Activated CD4-positive, alpha-beta memory T cell treated with anti-CD3 and anti-CD28 coated beads for 36 hours (primary cell): ENCODE results near the gene CYTH1. TPM values are rescaled to one million over a fixed set of nuclear protein-coding genes. Genes with fewer than 3 reads are reported as not detected.

Experiments used
- CTCF ChIA-PET: fragments of 350-600 bp; sonication (Branson Sonifier 250); formaldehyde crosslinking; loops from one replicate; lab custom pipeline; 2021; ENCODE audit warnings: antibody characterized with exemption, inconsistent platforms; lab: Charles Lee
- POLR2A ChIA-PET: fragments of 350-600 bp; sonication (Branson Sonifier 250); formaldehyde crosslinking; loops from one replicate; lab custom pipeline; 2021; ENCODE audit warnings: antibody characterized with exemption; lab: Charles Lee
- DNase-seq: peaks from one replicate; pipeline ENCODE4 v3.0.0-alpha.2; 2020
- H3K27ac Mint-ChIP-seq: one replicate; pipeline ENCODE4 v1.8.0; 2021; ENCODE audit warnings: mixed read lengths
- H3K27me3 Mint-ChIP-seq: one replicate; pipeline ENCODE4 v1.8.0; 2021; ENCODE audit warnings: mixed read lengths
- H3K36me3 Mint-ChIP-seq: one replicate; pipeline ENCODE4 v1.8.0; 2021; ENCODE audit warnings: mixed read lengths
- H3K4me1 Mint-ChIP-seq: one replicate; pipeline ENCODE4 v1.8.0; 2021; ENCODE audit warnings: low read depth, mixed read lengths
- H3K4me3 Mint-ChIP-seq: one replicate; pipeline ENCODE4 v1.8.0; 2021; ENCODE audit warnings: mild to moderate bottlenecking, mixed read lengths
- H3K9me3 Mint-ChIP-seq: one replicate; pipeline ENCODE4 v1.8.0; 2021; ENCODE audit warnings: mixed read lengths
- intact Hi-C: fragments of 100-400 bp; cut with micrococcal nuclease; formaldehyde crosslinking; loops from one replicate; pipeline ENCODE4 v1.15.1; 2023
- total RNA-seq, 2 experiments: library from RNA; stranded (reverse); gene quantifications; one replicate each; pipeline ENCODE4 v1.2.3, GENCODE V29; 2021

CYTH1 gene
- total RNA-seq, 2 experiments from 2014 or later: 184 to 204 TPM

DNA sequence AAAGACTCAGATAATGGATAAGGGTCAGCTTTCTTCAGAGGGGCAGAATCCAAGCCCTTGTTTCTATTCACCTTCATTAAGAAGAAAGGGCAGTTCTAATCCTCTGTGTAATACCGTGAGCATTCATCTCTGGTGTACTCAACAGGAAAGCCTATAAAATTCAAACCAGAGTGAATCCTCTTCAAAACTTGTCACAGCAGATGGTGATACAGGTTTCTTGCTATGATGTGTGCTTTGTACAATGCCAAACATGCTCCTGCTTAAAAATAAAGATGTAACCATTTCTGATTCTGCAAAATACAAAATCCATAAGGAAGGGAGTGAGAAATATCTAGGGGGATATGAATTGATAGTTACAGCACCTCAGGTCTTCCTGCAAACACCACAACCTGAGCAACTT is 49.7 kb downstream of the CYTH1 start:
- peak overlapping the region; percentile 16 for H3K4me3 Mint-ChIP-seq
- no peaks in the 10 kb centered on the region for H3K9me3 Mint-ChIP-seq
- no peaks in the 10 kb centered on the region for H3K27me3 Mint-ChIP-seq
- intact Hi-C loops: no loop called here
- H3K4me1 Mint-ChIP-seq: peaks cover 86% of the 10 kb centered on the region
- ChIA-PET POLR2A (no interaction called here), CTCF (interaction anchor here (1.0 to 1.2 kb wide), 2 partner anchors 12 to 16 kb away, joined by 3 read pairs; no protein-coding TSS in a partner anchor)
- H3K27ac Mint-ChIP-seq: peak overlapping the region; percentile 79
- DNase-seq: no peak
- H3K36me3 Mint-ChIP-seq: peaks cover 9% of the 10 kb centered on the region

DNA sequence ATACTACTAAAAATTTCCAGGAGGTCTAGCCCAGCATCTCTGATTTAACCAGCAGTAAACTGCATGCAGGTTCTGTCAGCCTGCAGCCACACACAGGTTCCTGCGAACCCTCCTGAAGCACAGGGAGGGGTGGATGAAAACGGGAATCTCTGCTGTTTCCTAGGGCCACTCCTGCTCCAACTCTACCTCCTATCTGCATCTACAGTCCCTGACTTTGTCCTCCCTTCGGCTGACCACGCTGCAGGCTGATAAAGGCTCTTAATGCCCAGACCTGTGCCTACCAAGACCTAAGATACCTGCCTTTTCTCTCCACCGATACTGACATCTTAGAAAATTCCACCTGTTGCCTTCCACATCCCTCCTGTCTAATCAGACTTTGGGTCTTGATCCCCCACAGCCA is 50.2 kb downstream of the CYTH1 start:
- Mint-ChIP-seq H3K36me3 (peaks cover 12% of the 10 kb centered on the region), H3K27me3 (no peaks in the 10 kb centered on the region), H3K27ac (peak overlapping the region; percentile 79), H3K4me1 (peaks cover 87% of the 10 kb centered on the region), H3K4me3 (peak overlapping the region; percentile 9), H3K9me3 (no peaks in the 10 kb centered on the region)
- intact Hi-C loops: no loop called here
- no peak for DNase-seq
- ChIA-PET CTCF (interaction anchor here (1.2 kb wide), 1 partner anchor 11 kb away, joined by 3 read pairs; no protein-coding TSS in a partner anchor), POLR2A (no interaction called here)

DNA sequence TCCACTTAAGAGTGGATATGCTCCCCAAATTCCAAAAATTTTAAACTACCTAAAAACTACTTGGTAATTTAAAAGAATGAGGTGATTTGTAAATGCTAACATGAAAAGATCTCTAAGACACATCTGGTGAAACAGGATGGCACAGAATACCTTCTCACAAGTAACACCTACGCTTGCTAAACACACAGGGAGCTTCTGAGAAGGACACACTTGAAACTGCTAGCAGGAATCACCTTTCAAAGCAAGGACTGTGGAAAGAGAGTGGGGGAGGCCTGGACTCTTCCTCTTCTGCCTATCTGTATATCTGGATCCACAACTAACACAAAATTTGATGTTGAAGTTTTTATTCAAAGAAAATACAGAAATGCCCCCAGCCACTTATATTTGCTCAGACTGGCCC is 52.4 kb downstream of the CYTH1 start:
- no peaks in the 10 kb centered on the region for H3K27me3 Mint-ChIP-seq
- H3K36me3 Mint-ChIP-seq: peaks cover 20% of the 10 kb centered on the region
- no peaks in the 10 kb centered on the region for H3K9me3 Mint-ChIP-seq
- ChIA-PET POLR2A (no interaction called here), CTCF (interaction anchor here (1.4 to 1.7 kb wide), 2 partner anchors 17 to 20 kb away, joined by 4 to 7 read pairs; no protein-coding TSS in a partner anchor)
- intact Hi-C loops: no loop called here
- H3K27ac Mint-ChIP-seq: peak overlapping the region; percentile 82
- H3K4me1 Mint-ChIP-seq: peaks cover 90% of the 10 kb centered on the region
- DNase-seq: no peak
- peak overlapping the region; percentile 49 for H3K4me3 Mint-ChIP-seq

DNA sequence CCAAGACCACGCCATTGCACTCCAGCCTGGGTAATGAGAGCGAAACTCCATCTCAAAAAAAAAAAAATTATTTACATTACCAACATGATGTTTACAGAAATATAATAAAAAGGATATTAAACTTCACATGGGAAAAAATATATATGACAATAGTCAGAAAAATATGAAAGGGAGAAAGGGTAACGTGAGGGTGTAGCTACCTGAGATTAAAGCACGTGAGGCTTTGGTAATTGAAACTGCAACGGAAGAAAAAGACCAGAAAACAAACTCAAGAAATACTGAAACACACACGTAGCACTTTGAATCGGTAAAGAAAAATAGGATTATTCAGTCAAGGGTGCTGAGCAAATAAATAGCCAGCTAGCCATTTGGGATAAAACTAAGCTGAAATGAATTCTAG is 53.6 kb downstream of the CYTH1 start:
- peaks cover 22% of the 10 kb centered on the region for H3K36me3 Mint-ChIP-seq
- H3K4me3 Mint-ChIP-seq: no peak overlapping the region
- ChIA-PET CTCF (interaction anchor here (0.9 to 1.7 kb wide), 5 partner anchors 14 to 20 kb away, joined by 3 to 7 read pairs (median 4); no protein-coding TSS in a partner anchor), POLR2A (interaction anchor here (0.7 kb wide), 1 partner anchor 19 kb away, joined by 3 read pairs; no protein-coding TSS in a partner anchor)
- H3K27ac Mint-ChIP-seq: peak overlapping the region; percentile 30
- intact Hi-C loops: no loop called here
- H3K9me3 Mint-ChIP-seq: no peaks in the 10 kb centered on the region
- peaks cover 92% of the 10 kb centered on the region for H3K4me1 Mint-ChIP-seq
- no peak for DNase-seq
- H3K27me3 Mint-ChIP-seq: no peaks in the 10 kb centered on the region

DNA sequence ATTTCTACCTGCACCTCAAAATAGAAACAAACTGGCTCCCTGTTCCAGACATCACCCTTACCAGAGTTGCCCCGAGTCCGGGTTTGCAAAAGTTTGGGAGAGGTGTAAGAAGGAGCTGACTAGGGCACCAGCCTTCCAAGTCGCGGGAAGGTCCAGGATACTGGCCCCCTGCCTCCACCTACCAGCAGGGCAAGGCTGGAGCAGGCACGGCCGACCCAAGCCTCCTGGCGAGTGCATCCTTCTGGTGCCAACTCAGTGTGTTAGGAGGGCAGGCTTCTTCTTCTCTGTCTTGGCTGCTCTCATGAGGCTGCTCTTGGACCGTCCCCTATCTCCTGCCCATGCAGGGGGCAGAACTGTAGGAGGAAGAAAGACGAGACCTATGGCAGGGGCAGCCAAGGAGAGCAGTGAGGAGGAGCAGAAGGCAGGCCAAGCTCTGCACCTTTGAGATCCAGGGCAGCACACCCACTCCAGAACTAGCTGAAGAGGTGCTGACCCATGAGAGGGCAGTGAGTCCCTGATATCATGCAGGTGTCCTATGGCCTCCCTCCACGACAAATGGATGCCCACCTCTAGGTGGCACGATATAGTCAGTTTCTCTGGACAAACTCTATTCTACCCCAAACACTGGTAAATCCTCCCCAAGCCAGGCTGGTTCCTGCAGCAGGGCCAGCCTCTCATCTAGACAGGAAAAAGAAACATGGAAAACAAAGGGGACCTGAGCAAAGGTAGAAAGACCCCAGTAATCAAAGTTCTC is 54.4 kb downstream of the CYTH1 start:
- CTCF ChIA-PET: interaction anchor here (1.2 to 3.3 kb wide), 3 partner anchors 15 to 20 kb away, joined by 3 to 16 read pairs (median 7); no protein-coding TSS in a partner anchor
- H3K27me3 Mint-ChIP-seq: no peaks in the 10 kb centered on the region
- POLR2A ChIA-PET: interaction anchor here (1.0 kb wide), 1 partner anchor 11 kb away, joined by 3 read pairs; no protein-coding TSS in a partner anchor
- DNase-seq: no peak
- H3K27ac Mint-ChIP-seq: peak overlapping the region; percentile 89
- H3K4me3 Mint-ChIP-seq: no peak overlapping the region
- H3K4me1 Mint-ChIP-seq: peaks cover 93% of the 10 kb centered on the region
- H3K36me3 Mint-ChIP-seq: peaks cover 22% of the 10 kb centered on the region
- H3K9me3 Mint-ChIP-seq: no peaks in the 10 kb centered on the region
- intact Hi-C loops: no loop called here

DNA sequence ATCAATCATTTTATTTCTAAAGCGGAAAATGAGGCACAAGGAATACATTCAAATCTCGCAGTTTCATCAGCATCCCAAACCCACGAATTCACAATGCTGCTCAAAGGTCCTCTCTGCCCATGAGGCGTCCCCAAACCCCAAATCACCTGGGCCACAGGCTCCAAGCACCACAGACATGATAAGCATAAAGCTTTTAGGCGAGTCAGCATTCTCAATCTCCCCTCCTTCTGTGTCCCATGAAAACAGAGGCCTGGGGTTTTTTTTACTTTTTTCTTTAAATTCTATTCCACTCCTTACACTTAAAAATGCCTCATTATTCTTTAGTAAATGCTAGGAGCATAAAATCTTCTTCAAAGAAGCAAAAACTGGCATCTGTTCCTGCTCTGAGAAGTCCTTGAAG is 55.0 kb downstream of the CYTH1 start:
- Mint-ChIP-seq H3K27ac (peak overlapping the region; percentile 89), H3K4me3 (peak overlapping the region; percentile 44), H3K36me3 (peaks cover 21% of the 10 kb centered on the region), H3K9me3 (no peaks in the 10 kb centered on the region), H3K4me1 (peaks cover 93% of the 10 kb centered on the region), H3K27me3 (no peaks in the 10 kb centered on the region)
- intact Hi-C loops: no loop called here
- POLR2A ChIA-PET: interaction anchor here (1.0 to 2.9 kb wide), 3 partner anchors 10 kb away, joined by 3 to 15 read pairs (median 10); no protein-coding TSS in a partner anchor
- DNase-seq: no peak
- CTCF ChIA-PET: interaction anchor here (0.6 to 3.3 kb wide), 2 partner anchors 15 to 19 kb away, joined by 3 to 16 read pairs; no protein-coding TSS in a partner anchor

DNA sequence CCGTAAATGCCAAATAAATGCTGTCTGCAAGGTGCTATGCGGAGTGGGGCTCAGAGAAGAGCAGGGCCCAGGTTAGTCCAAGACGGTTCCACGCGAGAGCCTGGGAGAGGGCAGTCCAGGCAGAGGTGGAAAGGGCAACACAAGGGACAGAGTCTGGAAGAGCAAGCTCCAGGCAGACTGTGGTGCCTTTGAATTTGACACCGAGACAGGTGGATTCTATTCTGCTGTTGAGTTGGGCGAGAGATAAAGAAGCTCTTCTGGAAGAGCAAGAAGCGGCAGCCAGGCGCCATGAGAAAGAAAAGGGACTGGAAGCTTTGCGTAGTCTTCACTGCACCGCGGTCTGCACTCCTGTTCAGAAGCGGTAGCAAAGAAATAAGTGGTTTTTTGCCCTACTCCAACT is 55.6 kb downstream of the CYTH1 start:
- no peaks in the 10 kb centered on the region for H3K27me3 Mint-ChIP-seq
- no peak for DNase-seq
- H3K4me1 Mint-ChIP-seq: peaks cover 92% of the 10 kb centered on the region
- H3K27ac Mint-ChIP-seq: peak overlapping the region; percentile 89
- ChIA-PET POLR2A (interaction anchor here (1.0 to 2.9 kb wide), 5 partner anchors 10 to 79 kb away, joined by 3 to 15 read pairs (median 10); no protein-coding TSS in a partner anchor), CTCF (interaction anchor here (0.6 to 3.3 kb wide), 3 partner anchors 15 to 19 kb away, joined by 3 to 16 read pairs (median 6); no protein-coding TSS in a partner anchor)
- peaks cover 20% of the 10 kb centered on the region for H3K36me3 Mint-ChIP-seq
- peak overlapping the region; percentile 44 for H3K4me3 Mint-ChIP-seq
- intact Hi-C loops: no loop called here
- H3K9me3 Mint-ChIP-seq: no peaks in the 10 kb centered on the region

DNA sequence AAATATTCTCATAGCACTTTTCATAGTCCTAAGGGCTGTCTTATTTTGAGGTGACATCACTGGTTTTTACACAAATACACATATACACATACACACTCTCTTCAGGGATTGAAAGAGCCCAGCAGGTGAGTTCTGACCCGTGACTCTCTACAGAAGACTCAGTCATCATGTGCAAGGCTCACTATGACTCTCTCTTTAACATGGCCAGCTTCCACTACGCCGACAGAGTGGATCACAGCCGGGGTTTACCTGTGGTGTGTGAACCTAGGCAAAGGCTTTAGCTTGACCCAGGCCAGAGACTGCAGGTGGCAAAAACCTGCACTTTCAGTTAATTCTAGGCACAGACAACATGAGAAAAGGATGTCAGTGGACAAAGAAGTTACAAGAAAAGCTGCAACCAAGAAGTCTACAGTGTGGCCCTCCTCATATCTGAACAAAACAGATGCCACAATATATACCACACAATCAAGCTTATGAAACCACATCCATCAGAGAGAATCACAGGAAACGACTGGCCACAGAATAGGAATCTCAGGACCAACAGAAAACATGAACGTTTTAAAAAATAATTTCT is 56.5 kb downstream of the CYTH1 start:
- peaks cover 91% of the 10 kb centered on the region for H3K4me1 Mint-ChIP-seq
- H3K4me3 Mint-ChIP-seq: peak overlapping the region; percentile 34
- H3K27me3 Mint-ChIP-seq: no peaks in the 10 kb centered on the region
- H3K9me3 Mint-ChIP-seq: no peaks in the 10 kb centered on the region
- peak overlapping the region; percentile 89 for H3K27ac Mint-ChIP-seq
- peak; percentile 70 for DNase-seq
- CTCF ChIA-PET: interaction anchor here (0.6 to 3.3 kb wide), 9 partner anchors 10 to 703 kb away, joined by 3 to 16 read pairs (median 4); no protein-coding TSS in a partner anchor
- H3K36me3 Mint-ChIP-seq: peaks cover 15% of the 10 kb centered on the region
- intact Hi-C loops: loop anchor here (1.0 to 2.0 kb wide), 3 partner anchors 11 to 47 kb away; no protein-coding TSS in a partner anchor
- POLR2A ChIA-PET: interaction anchor here (0.6 to 2.9 kb wide), 13 partner anchors 8 to 382 kb away, joined by 3 to 15 read pairs (median 4); no protein-coding TSS in a partner anchor

DNA sequence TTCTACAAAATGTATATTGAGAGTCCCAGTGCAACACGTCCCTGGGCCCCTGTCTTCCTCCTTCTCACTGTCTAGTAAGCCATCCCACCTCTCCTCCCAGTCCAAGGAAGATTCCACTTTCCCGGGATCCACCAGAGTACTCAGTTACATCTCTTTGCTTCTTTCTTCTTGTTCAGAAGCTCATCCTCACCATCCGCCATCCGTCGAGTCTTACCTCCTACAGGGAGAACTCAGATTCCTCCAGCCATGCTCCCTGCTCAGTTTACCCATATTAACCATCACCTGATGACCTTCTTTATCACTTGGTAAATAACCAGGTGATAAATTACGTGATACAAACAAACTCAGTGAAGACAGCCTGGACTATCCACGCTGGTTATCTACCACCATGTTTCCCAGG is 57.1 kb downstream of the CYTH1 start:
- intact Hi-C loops: loop anchor here (1.0 to 2.0 kb wide), 3 partner anchors 11 to 48 kb away; no protein-coding TSS in a partner anchor
- ChIA-PET POLR2A (interaction anchor here (0.6 to 2.9 kb wide), 9 partner anchors 8 to 381 kb away, joined by 3 to 15 read pairs (median 5); no protein-coding TSS in a partner anchor), CTCF (interaction anchor here (1.0 to 3.3 kb wide), 8 partner anchors 11 to 228 kb away, joined by 3 to 16 read pairs (median 5); no protein-coding TSS in a partner anchor)
- Mint-ChIP-seq H3K4me3 (peak overlapping the region; percentile 34), H3K27ac (peak overlapping the region; percentile 89), H3K36me3 (peaks cover 15% of the 10 kb centered on the region), H3K9me3 (no peaks in the 10 kb centered on the region), H3K27me3 (no peaks in the 10 kb centered on the region), H3K4me1 (peaks cover 90% of the 10 kb centered on the region)
- no peak for DNase-seq

DNA sequence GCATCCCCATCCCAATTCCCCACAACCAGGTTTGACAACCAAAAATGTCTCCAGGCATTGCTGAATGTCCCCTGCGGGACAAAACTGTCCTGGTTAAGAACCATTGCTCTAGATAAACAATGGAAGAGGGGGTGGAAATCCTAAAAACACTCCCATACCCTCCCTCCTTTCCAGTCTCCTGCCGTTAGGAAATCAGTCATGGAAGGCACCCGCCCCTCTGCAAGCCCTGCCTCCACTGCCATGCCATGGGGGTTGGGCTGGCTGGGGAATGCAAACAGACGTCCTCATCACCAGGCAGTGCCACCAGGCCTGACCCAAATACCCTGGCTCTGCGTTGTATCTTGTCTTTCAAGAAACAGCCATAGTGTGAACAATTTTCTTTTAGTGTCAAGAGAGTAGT is 57.5 kb downstream of the CYTH1 start:
- no peak overlapping the region for H3K4me3 Mint-ChIP-seq
- intact Hi-C loops: loop anchor here (2.0 kb wide), 1 partner anchor 48 kb away; no protein-coding TSS in a partner anchor
- no peaks in the 10 kb centered on the region for H3K9me3 Mint-ChIP-seq
- ChIA-PET POLR2A (interaction anchor here (1.2 to 2.9 kb wide), 4 partner anchors 12 to 56 kb away, joined by 4 to 15 read pairs (median 8); no protein-coding TSS in a partner anchor), CTCF (interaction anchor here (1.0 to 3.3 kb wide), 4 partner anchors 11 to 227 kb away, joined by 3 to 16 read pairs (median 8); no protein-coding TSS in a partner anchor)
- peaks cover 15% of the 10 kb centered on the region for H3K36me3 Mint-ChIP-seq
- peak overlapping the region; percentile 89 for H3K27ac Mint-ChIP-seq
- H3K4me1 Mint-ChIP-seq: peaks cover 90% of the 10 kb centered on the region
- no peaks in the 10 kb centered on the region for H3K27me3 Mint-ChIP-seq
- DNase-seq: no peak

DNA sequence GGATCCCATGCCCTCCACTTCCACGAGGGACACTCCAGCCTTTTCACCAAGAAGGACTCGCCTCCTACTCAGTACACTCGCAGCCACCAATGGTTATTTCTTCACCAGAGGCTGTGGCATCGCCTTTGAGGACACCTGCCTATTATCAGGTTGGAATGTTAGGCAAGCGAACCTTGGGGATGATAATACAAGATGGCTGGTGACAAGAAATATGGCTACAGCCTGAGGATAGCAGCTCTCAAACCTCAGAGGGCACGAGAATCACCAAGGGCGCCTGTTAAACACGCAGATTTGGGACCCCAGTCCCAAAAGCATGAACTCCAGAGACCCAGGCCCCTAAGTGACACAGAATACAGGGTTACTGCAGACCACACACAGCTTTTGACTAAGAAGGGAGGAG is 58.1 kb downstream of the CYTH1 start:
- Mint-ChIP-seq H3K4me3 (no peak overlapping the region), H3K36me3 (peaks cover 15% of the 10 kb centered on the region), H3K9me3 (no peaks in the 10 kb centered on the region), H3K4me1 (peaks cover 90% of the 10 kb centered on the region), H3K27me3 (no peaks in the 10 kb centered on the region), H3K27ac (peak overlapping the region; percentile 89)
- POLR2A ChIA-PET: no interaction called here
- intact Hi-C loops: loop anchor here (2.0 kb wide), 1 partner anchor 49 kb away; no protein-coding TSS in a partner anchor
- DNase-seq: no peak
- CTCF ChIA-PET: interaction anchor here (2.5 to 3.3 kb wide), 2 partner anchors 12 to 16 kb away, joined by 10 to 16 read pairs; no protein-coding TSS in a partner anchor
